Medulla oblongata (tissue), 1 donor: ENCODE measurements around the gene ARHGAP42.

Experiments used
- DNase-seq: peaks from one replicate; pipeline ENCODE4 v3.0.0-alpha.2; 2015; ENCODE audit errors: extremely low spot score

ARHGAP42 gene

GRCh38 chr11:100832829-100833228, 145.7 kb downstream of the ARHGAP42 start:
- no peak for DNase-seq

GRCh38 chr11:100833276-100833675, 146.2 kb downstream of the ARHGAP42 start:
- no peak for DNase-seq

- DNase-seq = no peak
These were observed 148.8 kb downstream of the ARHGAP42 start for GRCh38 chr11:100835854-100836253.

GRCh38 chr11:100837311-100837710, 150.2 kb downstream of the ARHGAP42 start:
- DNase-seq = no peak

GRCh38 chr11:100841711-100842407, 154.8 kb downstream of the ARHGAP42 start:
- DNase-seq = no peak

GRCh38 chr11:100847696-100848216, 160.7 kb downstream of the ARHGAP42 start:
- DNase-seq = no peak

GRCh38 chr11:100849009-100849900, 162.2 kb downstream of the ARHGAP42 start:
- DNase-seq = no peak

- no peak for DNase-seq
These were observed 162.8 kb downstream of the ARHGAP42 start for GRCh38 chr11:100849901-100850235.

GRCh38 chr11:100851147-100851546, 164.1 kb downstream of the ARHGAP42 start:
- DNase-seq = no peak

- no peak for DNase-seq
These were observed 164.6 kb downstream of the ARHGAP42 start for GRCh38 chr11:100851584-100852152.

GRCh38 chr11:100855466-100856067, 168.5 kb downstream of the ARHGAP42 start:
- DNase-seq = peak; percentile 75

GRCh38 chr11:100857236-100858005, 170.3 kb downstream of the ARHGAP42 start:
- DNase-seq = no peak

GRCh38 chr11:100860318-100861155, 173.4 kb downstream of the ARHGAP42 start:
- DNase-seq = no peak

- DNase-seq = no peak
These were observed 174.1 kb downstream of the ARHGAP42 start for GRCh38 chr11:100861212-100861611.

GRCh38 chr11:100863080-100863581, 176.0 kb downstream of the ARHGAP42 start:
- DNase-seq = no peak

GRCh38 chr11:100865443-100866065, 178.5 kb downstream of the ARHGAP42 start:
- DNase-seq = no peak

- DNase-seq = no peak
These were observed 179.4 kb downstream of the ARHGAP42 start for GRCh38 chr11:100866453-100866852.

- no peak for DNase-seq
These were observed 180.5 kb downstream of the ARHGAP42 start for GRCh38 chr11:100867606-100868005.

GRCh38 chr11:100869328-100869727, 182.2 kb downstream of the ARHGAP42 start:
- DNase-seq = no peak

GRCh38 chr11:100870138-100870537, 183.1 kb downstream of the ARHGAP42 start:
- DNase-seq = no peak
